GM21717 (cell line): Measurements from ENCODE around the gene TEX12.
"Not testable (repeated sequence)": the region's sequence is repeated elsewhere in the genome, so short reads cannot be mapped to it uniquely, and the experiment has no call there.

Experiments used
- ATAC-seq: cut with Tn5 transposase; IDR thresholded peaks from one replicate; pipeline ENCODE4 v1.9.1; 2021; ENCODE audit warnings: mild to moderate bottlenecking, moderate library complexity; ENCODE audit not compliant: unreplicated experiment

The TEX12 gene

DNA sequence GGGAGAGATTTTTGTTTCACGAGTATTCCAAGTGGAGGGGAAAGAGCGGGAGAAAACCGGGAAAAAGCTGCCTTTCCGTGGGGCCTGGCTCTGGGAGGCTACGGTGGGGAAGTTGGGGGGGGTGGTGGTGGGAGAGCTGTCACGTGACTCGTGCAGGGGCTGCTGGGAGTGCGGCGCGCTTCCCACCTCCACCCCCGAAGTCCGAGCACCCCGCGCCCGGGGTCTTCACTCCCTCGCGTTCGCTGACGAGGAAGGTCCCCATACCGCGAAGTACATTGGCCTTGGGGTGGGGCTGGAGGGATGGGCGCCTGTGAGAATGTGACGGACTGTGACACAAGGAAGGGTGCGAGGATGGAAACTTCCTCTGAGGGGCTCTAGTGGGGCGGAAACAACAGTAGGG lies at the start of gene TEX12:
Gene TEX12, plus strand, starts transcription at position 228 of the 400 bp plus-strand sequence. CDS start 1,897 bp downstream, outside the sequence.
- ATAC-seq, result no peak

DNA sequence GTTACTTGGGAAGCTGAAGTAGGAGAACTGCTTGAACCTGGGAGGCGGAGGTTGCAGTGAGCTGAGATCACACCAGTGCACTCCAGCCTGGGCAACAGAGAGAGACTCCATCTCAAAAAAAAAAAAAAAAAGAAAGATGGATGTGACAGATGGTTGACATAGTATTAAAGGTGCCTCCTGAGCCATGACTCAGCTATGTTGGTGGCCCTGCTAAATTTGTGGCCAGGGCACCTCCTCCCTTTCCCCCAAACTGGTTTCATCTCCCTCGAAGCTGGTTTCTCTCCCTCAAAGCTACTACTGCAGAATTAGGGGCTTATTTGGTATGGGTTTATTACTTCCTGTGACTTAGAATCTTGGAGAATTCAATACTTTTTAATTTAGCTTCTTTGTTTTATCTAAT lies 49.0 kb upstream of the TEX12 start:
- no peak for ATAC-seq

DNA sequence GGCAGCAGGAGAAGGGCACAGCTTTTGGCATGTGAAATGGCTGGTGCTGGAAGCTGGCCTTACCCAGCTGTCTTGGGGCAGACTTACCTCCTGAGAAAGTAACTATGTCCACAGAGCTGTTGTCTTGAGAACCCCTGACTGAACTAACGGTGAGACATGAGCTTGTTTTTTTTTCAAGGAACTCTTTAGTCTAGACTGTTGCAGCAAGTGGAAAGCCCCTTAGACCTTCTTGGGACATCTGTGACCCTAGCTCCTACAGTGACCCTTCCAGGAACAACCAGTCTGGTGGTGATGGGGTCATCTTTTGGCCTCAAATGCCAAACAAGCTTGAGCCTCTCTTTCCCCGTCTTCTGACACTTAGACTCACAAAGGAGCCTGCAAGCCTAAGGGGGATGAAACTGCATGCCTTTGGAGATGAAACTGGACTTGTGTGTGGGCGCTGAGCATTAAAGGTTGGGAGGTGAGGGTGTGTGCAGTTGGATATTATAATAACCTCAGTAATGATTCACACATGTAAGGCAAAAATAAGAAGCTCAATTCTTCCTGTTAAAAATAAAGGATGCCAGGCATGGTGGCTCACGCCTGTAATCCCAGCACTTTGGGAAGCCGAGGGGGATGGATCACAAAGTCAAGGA lies 45.1 kb upstream of the TEX12 start:
- ATAC-seq, result no peak

DNA sequence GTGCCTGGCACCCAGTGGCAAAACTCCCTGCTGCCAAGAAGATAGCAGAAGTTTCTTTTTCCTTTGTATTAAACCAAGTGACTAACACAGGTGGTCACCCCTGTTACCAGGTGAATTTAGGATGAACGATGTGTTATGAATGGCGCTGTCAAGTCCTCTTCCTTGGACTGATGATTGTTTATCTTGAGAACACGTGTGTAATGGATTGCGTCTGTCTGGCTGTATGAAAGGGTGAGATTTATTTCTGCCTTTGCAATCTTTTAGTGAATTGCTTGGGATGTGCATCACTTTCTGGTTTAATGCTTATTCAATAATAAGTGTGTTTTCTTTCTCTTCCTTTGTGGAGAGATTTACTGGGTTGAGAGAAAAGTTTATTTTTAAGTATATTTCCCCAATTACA lies 44.0 kb upstream of the TEX12 start:
- no peak for ATAC-seq

GRCh38 chr11:112127056-112127455 lies 40.1 kb upstream of the TEX12 start:
- ATAC-seq, result no peak

DNA sequence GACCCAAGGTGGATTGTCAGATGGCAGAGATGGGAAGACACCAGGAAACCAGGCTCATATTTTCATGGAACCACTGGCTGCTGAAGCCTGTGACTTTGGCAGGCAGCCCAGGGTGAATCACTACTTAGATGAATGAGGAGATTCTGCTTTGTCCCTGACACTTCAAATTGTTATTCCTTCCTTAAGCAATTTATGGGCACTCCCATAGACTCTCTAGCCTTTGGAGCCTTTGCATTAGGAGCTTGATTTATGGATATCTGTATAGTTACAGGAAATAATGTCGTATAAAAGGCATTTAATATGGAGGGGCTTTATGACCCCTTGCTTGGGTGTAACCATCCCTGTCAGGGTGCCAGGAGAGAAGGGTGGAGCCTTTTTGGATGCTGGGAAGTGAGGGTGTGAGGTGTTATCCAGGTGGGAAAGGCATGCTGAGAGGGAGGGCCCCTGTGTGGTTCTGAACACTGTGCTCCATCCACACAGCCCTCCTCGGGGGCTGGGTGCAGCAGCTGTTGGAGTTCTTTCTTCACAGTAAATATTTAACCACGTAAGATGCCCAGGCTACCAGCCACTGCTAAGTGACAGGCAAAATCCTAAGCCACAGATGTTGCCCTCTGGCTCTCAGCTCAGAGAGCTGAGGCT lies 38.6 kb upstream of the TEX12 start:
- ATAC-seq, result no peak

DNA sequence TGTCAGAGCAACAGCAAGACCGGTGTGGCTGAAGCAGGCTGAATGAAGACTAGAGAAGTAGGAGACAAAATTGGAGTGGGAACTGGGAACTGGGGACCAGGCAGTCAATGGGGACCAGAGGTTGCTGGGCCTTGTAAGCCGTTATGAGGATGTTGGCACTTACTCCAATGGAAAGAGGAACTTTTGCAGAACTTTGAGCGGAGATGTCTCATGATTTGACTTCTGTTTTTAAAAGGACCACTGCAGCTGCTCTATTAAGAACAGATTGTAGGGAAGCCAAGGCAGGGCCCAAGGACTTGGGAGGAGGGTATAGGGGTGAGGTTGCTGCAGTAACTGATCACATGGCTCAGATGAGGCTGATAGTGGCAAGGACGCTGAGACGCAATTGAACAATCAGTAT lies 37.5 kb upstream of the TEX12 start:
- ATAC-seq, result no peak

- ATAC-seq, result no peak
Observed at GRCh38 chr11:112132737-112133136, 34.4 kb upstream of the TEX12 start.

- ATAC-seq, result no peak
Observed at GRCh38 chr11:112134473-112134872, 32.7 kb upstream of the TEX12 start.

GRCh38 chr11:112143597-112143996 lies 23.6 kb upstream of the TEX12 start:
- no peak for ATAC-seq

DNA sequence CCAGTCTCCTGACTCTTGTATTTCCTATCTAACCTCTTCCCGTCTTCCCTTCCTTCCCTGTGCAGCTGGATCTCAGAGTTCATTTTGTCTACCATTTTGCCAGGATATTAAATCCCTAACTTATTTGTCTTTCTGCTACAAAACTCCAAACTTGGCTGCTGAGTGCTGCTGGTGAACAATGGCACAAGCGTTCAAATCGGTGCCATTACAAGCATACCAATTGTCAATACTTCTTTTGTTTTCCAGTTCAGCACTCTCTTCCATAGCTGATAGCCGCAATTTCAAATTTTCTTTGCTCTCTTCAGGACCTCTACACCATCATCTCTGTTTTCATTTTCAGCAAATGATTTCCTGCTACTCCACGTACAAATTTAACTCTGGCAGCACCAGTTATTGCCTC lies 16.7 kb upstream of the TEX12 start:
- ATAC-seq, result no peak

DNA sequence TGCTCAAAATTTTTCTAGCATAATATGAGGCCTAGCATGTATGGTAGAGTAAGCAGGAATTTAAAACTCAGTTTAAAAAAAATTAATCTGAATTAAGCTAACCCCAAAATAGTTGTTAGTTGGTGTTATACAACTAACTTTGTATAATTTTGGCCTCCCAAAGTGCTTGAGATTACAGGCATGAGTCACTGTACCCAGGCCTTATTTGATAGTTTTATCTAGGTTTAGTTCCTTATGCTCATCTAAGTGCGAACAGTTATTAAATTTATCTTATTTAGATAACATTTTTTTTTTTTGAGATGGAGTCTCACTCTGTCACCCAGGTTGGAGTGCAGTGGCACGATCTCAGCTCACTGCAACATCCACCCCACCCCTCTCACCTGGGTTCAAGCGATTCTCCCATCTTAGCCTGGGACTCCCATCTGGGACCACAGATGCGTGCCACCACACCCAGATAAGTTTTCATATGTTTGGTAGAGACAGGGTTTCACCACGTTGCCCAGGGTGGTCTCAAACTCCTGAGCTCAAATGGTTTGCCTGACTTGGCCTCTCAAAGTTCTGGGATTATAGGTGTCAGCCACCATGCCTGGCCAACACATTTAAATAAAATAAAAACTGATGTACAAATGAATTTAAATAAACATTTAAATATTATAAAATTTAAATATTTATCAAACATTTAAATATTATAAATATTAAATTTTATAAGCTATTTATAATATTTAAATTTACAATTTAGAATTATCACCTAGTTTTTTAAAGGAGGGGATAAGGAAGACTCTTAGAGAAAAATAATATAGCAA lies 10.8 kb upstream of the TEX12 start:
- ATAC-seq, result no peak

- no peak for ATAC-seq
Observed at GRCh38 chr11:112156956-112157766, 10.0 kb upstream of the TEX12 start.

- ATAC-seq, result peak; percentile 52
Observed at GRCh38 chr11:112159098-112160065, 7.8 kb upstream of the TEX12 start.

DNA sequence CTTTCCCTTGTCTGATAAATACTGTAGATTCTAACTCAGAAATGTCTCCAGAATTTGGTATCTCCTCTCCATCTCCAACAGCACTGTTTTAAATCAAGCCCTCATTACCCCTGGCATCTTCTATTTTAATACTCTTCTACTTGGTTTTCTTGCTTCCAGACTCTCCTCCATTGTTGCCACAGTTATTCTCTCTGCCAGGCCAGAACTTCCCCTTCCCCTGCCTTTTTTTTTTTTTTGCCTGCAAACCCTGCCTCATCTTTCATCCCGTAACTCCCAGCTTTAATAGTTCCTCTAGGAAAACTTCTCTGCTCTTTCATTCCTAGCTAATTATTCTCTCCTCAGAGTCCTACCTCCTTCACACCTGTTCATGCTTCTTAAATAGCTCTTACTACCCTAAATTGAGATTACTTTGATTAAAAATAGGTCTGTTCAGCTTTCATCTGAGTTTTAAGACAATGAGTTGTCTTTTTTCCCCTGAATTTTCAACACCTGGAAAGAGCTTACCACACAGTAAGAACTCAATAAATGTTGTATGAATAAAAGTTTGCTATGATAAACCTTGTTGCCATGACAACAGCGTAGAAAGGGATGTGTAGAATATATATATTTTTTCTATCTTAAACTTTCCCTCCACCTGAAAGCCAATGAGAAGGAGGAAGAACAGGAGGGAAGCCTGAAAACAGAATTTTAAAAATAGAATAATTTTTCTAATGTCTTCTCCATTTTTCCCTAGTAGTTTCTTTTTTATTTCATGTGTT lies 6.9 kb upstream of the TEX12 start:
- no peak for ATAC-seq

- ATAC-seq, result no peak
Observed at GRCh38 chr11:112161012-112161411, 6.2 kb upstream of the TEX12 start.

- not testable (repeated sequence) for ATAC-seq
Observed at GRCh38 chr11:112162200-112162599, 5.0 kb upstream of the TEX12 start.

DNA sequence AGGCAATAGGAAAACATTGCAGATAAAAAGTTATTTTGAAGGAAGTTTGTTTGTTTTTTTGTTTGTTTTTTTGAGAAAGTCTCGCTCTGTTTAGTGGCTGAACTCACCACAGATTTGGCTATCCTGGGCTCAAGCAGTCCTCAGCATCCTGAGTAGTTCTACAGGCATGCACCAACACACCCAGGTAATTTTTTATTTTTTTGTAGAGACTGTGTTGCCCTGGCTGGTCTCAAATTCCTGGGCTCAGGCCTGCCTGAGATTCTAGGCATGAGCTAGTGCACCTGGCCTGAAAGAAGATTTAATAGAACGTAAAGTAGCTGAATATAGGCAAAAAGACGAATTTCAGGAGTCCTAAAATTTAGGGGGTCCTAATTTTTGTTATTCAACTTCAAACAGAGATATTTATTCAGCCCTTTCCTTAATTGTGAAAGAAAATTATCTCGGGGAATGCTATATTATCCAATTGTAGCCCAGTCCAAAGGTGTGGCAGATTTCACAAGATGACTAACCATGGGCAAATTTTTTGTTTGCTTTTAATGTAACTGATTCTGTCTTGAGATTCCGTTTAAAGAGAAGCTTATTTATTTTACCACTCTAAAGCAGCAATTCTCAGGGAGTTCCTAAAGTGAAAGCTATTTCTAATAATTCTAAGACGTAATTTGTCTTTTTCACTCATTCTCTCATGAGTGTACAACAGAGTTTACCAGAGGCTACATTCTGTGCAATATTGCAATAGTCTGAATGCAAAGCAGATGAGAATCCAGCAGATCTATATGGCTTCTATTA lies 4.2 kb upstream of the TEX12 start:
- ATAC-seq, result no peak
